Activated T-helper 1 cell treated with anti-CD3 and anti-CD28 coated beads, Interleukin-2, amount 50 U/mL, for 16 hours (primary cell): ENCODE results near the gene PATZ1.
"Not testable (repeated sequence)": the region's sequence is repeated elsewhere in the genome, so short reads cannot be mapped to it uniquely, and the experiment has no call there.

Experiments
- DNase-seq, 2 donors: peaks; one replicate each; pipeline ENCODE4 v3.0.0-alpha.2; 2020; ENCODE audit warnings: low read depth in 1 of 2, low spot score in 1 of 2

The PATZ1 gene, protein sequence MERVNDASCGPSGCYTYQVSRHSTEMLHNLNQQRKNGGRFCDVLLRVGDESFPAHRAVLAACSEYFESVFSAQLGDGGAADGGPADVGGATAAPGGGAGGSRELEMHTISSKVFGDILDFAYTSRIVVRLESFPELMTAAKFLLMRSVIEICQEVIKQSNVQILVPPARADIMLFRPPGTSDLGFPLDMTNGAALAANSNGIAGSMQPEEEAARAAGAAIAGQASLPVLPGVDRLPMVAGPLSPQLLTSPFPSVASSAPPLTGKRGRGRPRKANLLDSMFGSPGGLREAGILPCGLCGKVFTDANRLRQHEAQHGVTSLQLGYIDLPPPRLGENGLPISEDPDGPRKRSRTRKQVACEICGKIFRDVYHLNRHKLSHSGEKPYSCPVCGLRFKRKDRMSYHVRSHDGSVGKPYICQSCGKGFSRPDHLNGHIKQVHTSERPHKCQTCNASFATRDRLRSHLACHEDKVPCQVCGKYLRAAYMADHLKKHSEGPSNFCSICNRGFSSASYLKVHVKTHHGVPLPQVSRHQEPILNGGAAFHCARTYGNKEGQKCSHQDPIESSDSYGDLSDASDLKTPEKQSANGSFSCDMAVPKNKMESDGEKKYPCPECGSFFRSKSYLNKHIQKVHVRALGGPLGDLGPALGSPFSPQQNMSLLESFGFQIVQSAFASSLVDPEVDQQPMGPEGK

DNA sequence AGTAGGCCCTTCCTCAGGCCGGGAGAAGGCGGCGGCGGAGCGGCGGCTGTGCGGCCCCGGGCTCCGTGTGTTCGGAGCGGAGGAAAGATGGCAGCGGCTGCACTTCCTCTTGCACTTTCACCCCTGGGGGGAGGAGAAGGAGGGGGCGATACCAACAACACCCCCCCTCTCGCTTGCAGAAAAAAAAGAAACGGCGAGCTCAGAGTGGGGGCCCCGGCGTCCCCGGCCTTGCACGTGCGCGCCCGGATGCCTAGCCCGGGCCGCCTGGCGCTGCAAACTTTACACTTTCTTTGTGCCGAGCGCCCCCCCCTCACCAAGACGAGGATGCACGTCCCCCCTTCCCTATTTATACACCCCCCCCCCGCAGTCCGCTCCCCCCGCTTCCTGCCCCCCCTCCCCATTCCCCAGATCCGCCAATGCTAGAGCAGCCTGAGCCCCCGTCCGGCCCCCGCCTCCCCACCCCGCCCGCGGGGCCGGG lies at the start of gene PATZ1:
Gene PATZ1, minus strand, starts transcription at position 92 of the 478 bp plus-strand sequence. CDS start 744 bp downstream, outside the sequence.
- DNase-seq, result peak; percentile 51 to 66

GRCh38 chr22:31394326-31394725 lies 48.2 kb upstream of the PATZ1 start:
- DNase-seq, result no peak

DNA sequence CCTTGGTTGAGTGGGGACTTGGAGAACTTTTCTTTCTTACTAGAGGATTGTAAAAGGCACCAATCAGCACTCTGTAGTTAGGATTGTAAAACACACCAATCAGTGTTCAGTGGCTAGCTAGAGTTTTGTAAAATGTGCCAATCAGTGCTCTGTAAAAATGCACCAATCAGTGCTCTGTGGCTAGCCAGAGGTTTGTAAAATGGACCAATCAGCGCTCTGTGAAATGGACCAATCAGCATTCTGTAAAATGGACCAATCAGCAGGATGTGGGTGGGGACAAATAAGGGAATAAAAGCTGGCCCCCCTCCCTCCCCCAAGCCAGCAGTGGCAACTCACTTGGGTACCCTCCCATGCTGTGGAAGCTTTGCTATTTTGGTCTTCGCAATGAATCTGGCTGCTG lies 47.7 kb upstream of the PATZ1 start:
- DNase-seq, result no peak

- DNase-seq, result not testable (repeated sequence)
Measured at GRCh38 chr22:31378651-31379050, 32.5 kb upstream of the PATZ1 start.

GRCh38 chr22:31378123-31378522 lies 32.0 kb upstream of the PATZ1 start:
- no peak for DNase-seq

- no peak for DNase-seq
Measured at GRCh38 chr22:31377612-31378011, 31.5 kb upstream of the PATZ1 start.

- no peak for DNase-seq
Measured at GRCh38 chr22:31367426-31367825, 21.3 kb upstream of the PATZ1 start.

DNA sequence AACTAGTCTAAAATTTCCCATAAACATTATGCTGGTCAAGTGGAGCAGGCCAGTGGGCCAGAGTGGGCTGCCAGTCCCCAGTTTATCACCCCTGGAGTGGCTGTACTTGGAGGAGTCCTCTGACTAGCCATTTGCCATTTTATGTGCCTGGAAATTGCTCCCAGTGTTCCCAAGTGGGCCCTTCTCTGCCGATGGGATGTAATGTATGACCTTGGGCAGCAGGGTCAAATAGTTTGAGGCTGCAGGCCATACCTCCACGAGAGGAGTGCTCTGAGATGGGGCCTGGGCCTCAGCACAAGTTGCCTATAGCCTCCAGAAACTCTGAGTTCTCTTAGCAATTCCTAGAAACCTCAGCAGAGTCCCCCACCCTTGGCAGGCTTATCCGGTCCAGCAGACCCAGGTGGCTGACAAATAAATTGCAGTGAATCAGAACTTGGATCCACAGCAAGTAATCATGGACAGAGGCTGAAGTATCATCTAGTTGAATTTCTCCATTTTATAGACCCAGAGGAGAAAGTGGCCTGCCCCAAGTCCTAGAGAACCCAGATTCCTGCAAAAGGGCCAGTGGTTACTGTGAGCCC lies 17.8 kb upstream of the PATZ1 start:
- no peak for DNase-seq

DNA sequence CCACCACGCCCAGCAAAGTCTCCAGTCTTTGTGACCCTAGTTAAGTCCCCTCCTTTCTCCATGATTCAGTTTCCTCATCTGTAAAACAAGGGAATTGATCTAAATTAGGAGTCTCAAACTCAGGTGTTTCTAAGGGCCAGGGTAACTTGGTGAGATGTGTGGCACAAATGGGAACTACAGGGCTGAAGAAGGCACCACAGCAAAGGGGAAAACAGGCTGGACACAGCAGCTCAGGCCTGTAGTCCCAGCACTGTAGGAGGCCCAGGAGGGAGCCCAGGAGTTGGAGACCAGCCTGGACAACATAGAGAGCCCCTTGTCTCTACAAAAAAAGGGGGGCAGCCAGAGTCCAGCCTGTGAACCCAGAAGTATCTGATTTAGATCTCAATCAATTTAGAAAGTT lies 15.6 kb upstream of the PATZ1 start:
- no peak for DNase-seq

GRCh38 chr22:31360029-31360428 lies 13.9 kb upstream of the PATZ1 start:
- DNase-seq, result no peak

DNA sequence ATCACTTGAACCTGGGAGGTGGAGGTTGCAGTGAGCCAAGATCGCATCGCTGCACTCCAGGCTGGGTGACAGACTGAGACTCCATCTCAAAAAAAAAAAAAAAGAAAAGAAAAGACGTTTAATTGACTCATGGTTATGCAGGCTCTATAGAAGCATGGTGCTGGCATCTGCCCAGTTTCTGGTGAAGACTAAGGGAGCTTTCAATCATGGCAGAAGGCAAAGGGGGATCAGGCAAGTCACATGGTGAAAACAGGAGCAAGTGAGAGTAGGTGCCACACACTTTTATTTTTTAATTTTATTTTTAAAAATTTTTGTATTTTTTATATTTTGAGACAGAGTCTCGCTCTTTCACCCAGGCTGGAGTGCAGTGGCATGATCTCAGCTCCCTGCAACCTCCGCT lies 8.4 kb upstream of the PATZ1 start:
- DNase-seq, result no peak

DNA sequence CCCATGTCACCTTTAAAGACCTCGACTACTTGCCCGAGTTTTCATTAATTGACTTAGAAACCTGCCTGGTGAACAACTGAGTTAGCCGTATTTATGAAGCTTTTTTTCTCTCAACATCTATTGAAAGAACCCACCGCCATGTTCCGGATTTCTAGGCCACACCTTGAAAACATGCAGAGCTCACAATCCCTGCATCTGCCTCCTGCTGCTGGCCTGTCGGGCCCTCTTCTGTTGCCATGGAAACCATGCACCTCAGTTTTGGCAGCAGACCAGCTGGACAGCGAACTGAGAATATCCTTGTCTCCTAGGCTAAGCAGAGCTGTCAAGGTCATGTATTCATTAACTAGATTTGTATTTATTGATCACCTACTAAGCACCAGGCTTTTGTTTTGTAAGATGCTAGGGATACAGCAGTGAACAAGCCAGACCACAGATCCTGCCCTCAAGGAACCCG lies 4.3 kb upstream of the PATZ1 start:
- DNase-seq, result no peak

DNA sequence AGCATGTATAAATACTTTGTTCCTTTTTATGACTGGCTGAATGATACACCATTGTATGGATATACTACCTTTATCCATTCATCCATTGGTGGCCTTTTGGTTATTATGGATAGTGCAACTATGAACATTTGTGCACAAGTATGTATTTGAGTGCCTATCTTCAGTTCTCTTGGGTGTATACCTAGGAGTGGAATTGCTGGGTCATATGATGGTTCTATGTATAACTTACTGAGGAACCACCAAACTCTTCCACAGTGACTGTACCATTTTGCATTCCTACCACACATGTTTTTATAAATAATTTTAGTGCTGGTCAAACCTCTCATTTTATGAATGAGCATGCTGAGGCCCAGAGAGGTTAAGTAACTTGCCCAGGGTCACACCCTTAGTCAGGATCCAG lies 3.8 kb upstream of the PATZ1 start:
- no peak for DNase-seq

GRCh38 chr22:31348766-31349165 lies 2.6 kb upstream of the PATZ1 start:
- DNase-seq, result no peak

- not testable (repeated sequence) for DNase-seq
Measured at GRCh38 chr22:31348009-31348337, 1.8 kb upstream of the PATZ1 start.

GRCh38 chr22:31347251-31348008 lies 1.3 kb upstream of the PATZ1 start:
- DNase-seq, result peak; percentile 17 to 33

GRCh38 chr22:31346733-31347250 lies 646 bp upstream of the PATZ1 start:
- DNase-seq, result peak in 1 of 2 donors; percentile 19

- peak; percentile 74 to 88 for DNase-seq
Measured at GRCh38 chr22:31345331-31346254, 553 bp downstream of the PATZ1 start.

- DNase-seq, result no peak
Measured at GRCh38 chr22:31344578-31345330, 1.4 kb downstream of the PATZ1 start.
